ENCODE measurements around the gene HYAL4. TPM values are rescaled to one million over a fixed set of nuclear protein-coding genes. Genes with fewer than 3 reads are reported as not detected.

Gene HYAL4
- total and polyA plus RNA-seq, 5 experiments from 2014 or later = not detected

Other genes with a start within 250 kb of the HYAL4 start
- not detected for gene ASB15, start 243.3 kb upstream of the HYAL4 start, total RNA-seq
- under 1 TPM in 2 of 3 donors, not detected in 1; 0.09 to 0.11 TPM for gene ASB15, start 243.3 kb upstream of the HYAL4 start, polyA plus RNA-seq
- gene LMOD2, start 189.3 kb upstream of the HYAL4 start, total RNA-seq = not detected
- gene LMOD2, start 189.3 kb upstream of the HYAL4 start, polyA plus RNA-seq = under 1 TPM; 0.06 to 0.23 (median 0.20) TPM
- 10 to 100 TPM; 14.3 to 15.6 TPM for gene WASL, start 96.2 kb upstream of the HYAL4 start, total RNA-seq
- gene WASL, start 96.2 kb upstream of the HYAL4 start, polyA plus RNA-seq = 1 to 10 TPM; 2.5 to 3.0 (median 2.9) TPM
- not detected for gene SPAM1, start 80.1 kb downstream of the HYAL4 start, total RNA-seq
- gene SPAM1, start 80.1 kb downstream of the HYAL4 start, polyA plus RNA-seq = not detected
- gene TMEM229A, start 187.9 kb downstream of the HYAL4 start, total RNA-seq = not detected
- gene TMEM229A, start 187.9 kb downstream of the HYAL4 start, polyA plus RNA-seq = not detected

Measured in naive thymus-derived CD8-positive, alpha-beta T cell (primary cell).